Stomach (tissue), 4 donors: ENCODE measurements around the gene UBE2Q2.

ENCODE experiments used
- CTCF ChIP-seq, 7 experiments: fragments of 450-650 bp in 4 of 7; fragments of 200-600 bp in 3 of 7; sonication (generic) in 3 of 7; IDR thresholded peaks; one replicate each; pipeline ENCODE4 v1.5.1; 2016 to 2019; ENCODE audit warnings: antibody characterized with exemption in 7 of 7, control low read depth in 2 of 7, mild to moderate bottlenecking in 1 of 7
- POLR2AphosphoS5 ChIP-seq, 3 donors: sonication (generic); formaldehyde crosslinking; IDR thresholded peaks; one replicate each; pipeline ENCODE4 v1.6.1; 2016; ENCODE audit warnings: antibody characterized with exemption in 3 of 3

GRCh38 chr15:75927601-75928000, 84.4 kb downstream of the UBE2Q2 start:
- TF ChIP-seq CTCF (IDR thresholded peaks at IDR 0.05) (no peak), POLR2AphosphoS5 (IDR thresholded peaks at IDR 0.05) (no peak)
